Measurements from ENCODE around the gene ATG12.
A peak's percentile ranks its signal among the peaks of the same experiment; 100 is the strongest.

Gene ATG12

DNA sequence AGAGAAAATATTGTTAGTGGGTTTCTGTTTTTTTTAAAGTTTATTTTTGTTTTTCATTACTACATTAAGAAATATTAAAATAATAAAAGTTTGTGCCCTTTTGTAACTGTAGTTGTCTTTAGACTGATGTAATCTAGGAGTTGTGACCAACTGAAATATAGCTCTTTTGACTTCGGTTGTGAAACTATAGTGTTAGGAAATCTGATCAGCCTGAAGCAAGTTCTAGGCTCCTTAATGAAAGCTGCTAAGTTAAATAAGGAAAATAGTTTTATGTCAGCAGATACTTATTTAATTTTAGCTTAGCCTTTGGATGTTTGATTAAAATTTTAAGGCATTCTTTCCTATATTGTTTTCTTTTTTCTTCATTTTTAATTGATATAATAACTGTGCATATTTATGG is 14.6 kb upstream of the ATG12 start:
- Mint-ChIP-seq H3K36me3 (peaks cover 11 to 13% of the 10 kb centered on the region in 2 donors), H3K27me3 (no peaks in the 10 kb centered on the region), H3K9me3 (peaks cover 9 to 10% of the 10 kb centered on the region in 2 donors), H3K27ac (no peak overlapping the region), H3K4me1 (peaks cover 14 to 37% of the 10 kb centered on the region in 2 donors), H3K4me3 (no peak overlapping the region)
- no peak for DNase-seq
- no peak for ATAC-seq (replicated peaks)

DNA sequence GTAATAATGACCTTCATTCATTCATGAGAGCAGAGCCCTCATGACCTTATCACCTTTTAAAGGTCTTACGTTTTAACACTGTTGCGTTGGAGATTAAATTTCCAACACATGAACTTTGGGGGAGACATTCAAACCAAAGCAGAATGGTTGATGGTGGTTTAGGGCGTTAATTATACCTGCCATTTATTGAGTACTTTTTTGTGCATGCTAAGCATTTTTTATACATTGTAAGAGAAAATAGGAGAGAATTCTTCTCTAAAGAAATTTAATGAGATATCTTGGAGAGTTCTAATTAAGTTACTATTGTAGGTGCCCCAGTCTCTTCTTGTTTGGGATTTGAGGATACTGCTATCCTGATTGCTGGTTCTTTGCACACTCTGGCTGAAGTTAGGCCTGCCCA is 12.8 kb upstream of the ATG12 start:
- ATAC-seq (replicated peaks) (no peak), DNase-seq (no peak)
- peaks cover 9 to 10% of the 10 kb centered on the region in 2 donors for H3K9me3 Mint-ChIP-seq
- H3K27me3 Mint-ChIP-seq, result no peaks in the 10 kb centered on the region
- H3K36me3 Mint-ChIP-seq, result peaks cover 9 to 12% of the 10 kb centered on the region in 2 donors
- H3K4me1 Mint-ChIP-seq, result peaks cover 13 to 42% of the 10 kb centered on the region in 2 donors
- no peak overlapping the region for H3K4me3 Mint-ChIP-seq
- no peak overlapping the region for H3K27ac Mint-ChIP-seq

DNA sequence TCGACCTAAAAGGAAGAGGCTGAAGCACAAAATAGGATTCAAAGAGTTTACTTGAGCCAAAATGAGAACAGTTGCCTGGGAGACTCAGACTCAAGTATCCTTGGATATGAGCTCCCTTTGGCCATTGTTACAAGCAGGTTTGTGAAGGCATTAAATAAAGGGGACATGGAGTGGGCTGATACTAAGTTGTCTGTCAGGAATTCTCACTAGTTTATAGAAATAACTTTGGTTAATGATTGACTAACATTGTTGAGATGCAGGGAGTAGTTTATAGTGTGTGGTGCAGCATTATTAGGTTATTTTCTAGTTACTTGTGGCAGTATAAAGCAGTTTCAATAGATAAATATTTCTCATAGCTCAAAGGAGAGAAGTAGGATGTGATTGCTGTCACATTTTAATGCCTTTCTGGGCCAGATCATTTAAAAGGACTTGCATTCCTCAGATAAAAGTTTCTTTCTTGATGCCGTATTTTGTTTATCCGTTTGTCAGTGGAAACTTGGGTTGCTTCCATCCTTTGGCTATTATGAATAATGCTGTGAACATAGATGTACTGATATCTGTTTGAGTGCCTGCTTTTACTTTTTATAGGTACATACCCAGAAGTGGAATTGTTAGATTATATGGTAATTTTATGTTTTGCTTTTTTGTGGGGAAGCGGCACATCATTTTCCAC is 9.5 kb upstream of the ATG12 start:
- no peak overlapping the region for H3K4me3 Mint-ChIP-seq

DNA sequence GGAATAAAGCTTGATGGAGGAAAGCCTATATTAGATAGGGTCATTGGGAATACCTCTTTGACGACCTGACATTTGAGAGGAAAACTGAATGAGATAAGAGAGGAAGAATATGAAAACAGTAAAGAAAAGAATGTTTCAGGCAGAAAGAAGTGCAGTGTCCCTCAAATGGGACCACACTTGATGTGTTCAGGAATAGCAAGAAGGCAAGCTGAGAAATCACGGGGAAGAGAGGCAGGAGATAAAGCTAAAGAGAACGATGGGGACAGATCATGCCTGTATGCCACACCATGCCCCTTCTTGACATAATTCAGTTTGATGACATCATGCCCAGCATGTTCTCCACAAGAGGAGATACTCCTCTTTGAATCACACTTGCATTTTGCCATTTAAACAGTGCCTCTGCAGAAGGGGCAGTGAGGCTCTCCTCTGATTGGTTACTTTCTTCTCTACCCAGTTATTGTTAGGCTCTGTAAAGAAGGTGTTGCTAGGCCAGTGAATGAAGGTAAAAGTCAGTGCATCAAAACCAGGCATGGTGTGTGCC is 8.0 kb upstream of the ATG12 start:
- ATAC-seq (replicated peaks), result no peak
- H3K27ac Mint-ChIP-seq, result no peak overlapping the region
- H3K36me3 Mint-ChIP-seq, result peaks cover 9 to 11% of the 10 kb centered on the region in 2 donors
- no peaks in the 10 kb centered on the region for H3K27me3 Mint-ChIP-seq
- DNase-seq, result no peak
- H3K9me3 Mint-ChIP-seq, result peaks cover 9 to 10% of the 10 kb centered on the region in 2 donors
- peaks cover 10 to 29% of the 10 kb centered on the region in 2 donors for H3K4me1 Mint-ChIP-seq
- H3K4me3 Mint-ChIP-seq, result no peak overlapping the region

More for the DNA sequence above, 9.5 kb upstream of the ATG12 start:
- peaks cover 9 to 12% of the 10 kb centered on the region in 2 donors for H3K36me3 Mint-ChIP-seq
- DNase-seq (no peak), ATAC-seq (replicated peaks) (no peak)
- H3K27ac Mint-ChIP-seq, result no peak overlapping the region
- no peaks in the 10 kb centered on the region for H3K27me3 Mint-ChIP-seq
- peaks cover 3 to 22% of the 10 kb centered on the region in 2 donors for H3K4me1 Mint-ChIP-seq
- peaks cover 9 to 10% of the 10 kb centered on the region in 2 donors for H3K9me3 Mint-ChIP-seq

DNA sequence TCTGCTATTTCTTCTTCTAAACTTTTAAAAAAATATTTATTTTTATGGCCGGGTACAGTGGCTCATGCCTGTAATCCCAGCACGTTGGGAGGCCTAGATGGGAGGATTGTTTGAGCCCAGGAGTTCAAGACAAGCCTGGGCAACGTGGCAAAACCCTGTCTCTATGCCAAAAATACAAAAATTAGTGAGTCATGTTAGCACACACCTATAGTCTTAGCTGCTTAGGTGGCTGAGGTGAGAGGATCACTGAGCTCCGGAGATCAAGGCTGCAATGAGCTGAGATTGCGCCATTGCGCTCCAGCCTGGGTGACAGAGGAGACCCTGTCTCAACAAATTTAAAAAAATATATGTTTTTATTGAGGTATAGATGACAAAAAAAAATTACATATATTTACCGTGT is 5.9 kb upstream of the ATG12 start:
- peaks cover 18 to 36% of the 10 kb centered on the region in 2 donors for H3K4me1 Mint-ChIP-seq
- ATAC-seq (replicated peaks) (no peak), DNase-seq (no peak)
- H3K4me3 Mint-ChIP-seq, result no peak overlapping the region
- no peaks in the 10 kb centered on the region for H3K36me3 Mint-ChIP-seq
- H3K9me3 Mint-ChIP-seq, result no peaks in the 10 kb centered on the region
- no peak overlapping the region for H3K27ac Mint-ChIP-seq
- no peaks in the 10 kb centered on the region for H3K27me3 Mint-ChIP-seq

DNA sequence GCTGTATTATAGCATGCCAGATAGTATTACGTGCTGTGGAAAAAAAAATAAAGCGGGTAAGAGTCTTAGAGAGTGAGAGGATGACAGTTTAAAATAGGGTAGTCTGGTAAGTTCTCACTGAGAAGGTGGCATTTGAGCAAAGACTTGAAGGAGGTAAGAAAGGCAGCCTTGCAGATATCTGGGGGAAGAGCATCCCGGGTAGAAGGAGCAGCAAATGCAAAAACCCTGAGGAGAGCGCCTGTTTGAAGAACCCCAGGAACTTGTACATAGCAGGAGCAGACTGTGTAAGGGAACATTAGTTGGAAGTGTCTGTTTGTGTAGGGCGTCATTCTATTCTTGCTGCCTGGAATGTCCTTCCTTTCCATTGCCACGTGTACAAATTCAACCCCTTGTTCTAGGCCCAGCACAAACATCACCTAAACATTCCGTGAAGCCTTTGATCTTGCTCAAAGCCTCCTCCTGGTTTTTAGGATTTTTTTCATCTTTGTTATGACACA is 3.0 kb upstream of the ATG12 start:
- ATAC-seq (replicated peaks) (no peak), DNase-seq (no peak)
- Mint-ChIP-seq H3K27me3 (no peaks in the 10 kb centered on the region), H3K9me3 (no peaks in the 10 kb centered on the region), H3K4me3 (no peak overlapping the region), H3K4me1 (peaks cover 21 to 42% of the 10 kb centered on the region in 2 donors), H3K27ac (no peak overlapping the region), H3K36me3 (peaks cover 3 to 4% of the 10 kb centered on the region in 2 donors)

- peaks cover 4 to 5% of the 10 kb centered on the region in 2 donors for H3K36me3 Mint-ChIP-seq
- H3K9me3 Mint-ChIP-seq, result no peaks in the 10 kb centered on the region
These were observed 2.2 kb upstream of the ATG12 start for GRCh38 chr5:115843444-115844130.

DNA sequence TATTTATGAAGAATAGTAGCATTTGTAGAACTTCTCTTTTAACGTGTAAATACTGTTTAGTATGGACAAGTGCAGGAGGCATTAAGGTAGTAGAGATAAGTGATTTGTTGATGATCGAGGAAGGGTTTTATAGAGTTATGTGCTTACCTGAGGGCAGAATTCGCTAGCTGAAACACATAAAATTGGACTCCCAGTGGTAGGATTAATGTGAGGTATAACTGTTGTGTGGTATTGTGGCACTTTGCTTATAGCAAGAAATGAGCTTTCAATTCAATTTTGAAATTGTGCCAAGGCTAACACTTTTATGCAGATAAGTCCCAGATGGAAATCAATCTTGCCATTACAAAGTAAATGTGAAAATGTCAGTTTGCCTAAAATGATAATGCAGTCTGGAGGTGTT is 1.6 kb upstream of the ATG12 start:
- H3K36me3 Mint-ChIP-seq, result peaks cover 4 to 5% of the 10 kb centered on the region in 2 donors
- H3K27ac Mint-ChIP-seq, result no peak overlapping the region
- H3K27me3 Mint-ChIP-seq, result no peaks in the 10 kb centered on the region
- ATAC-seq (replicated peaks), result no peak
- peaks cover 21 to 50% of the 10 kb centered on the region in 2 donors for H3K4me1 Mint-ChIP-seq
- H3K9me3 Mint-ChIP-seq, result no peaks in the 10 kb centered on the region
- peak overlapping the region; percentile 94 to 98 for H3K4me3 Mint-ChIP-seq
- no peak for DNase-seq

More at GRCh38 chr5:115843444-115844130, 2.2 kb upstream of the ATG12 start:
- Mint-ChIP-seq H3K27ac (no peak overlapping the region), H3K4me3 (no peak overlapping the region), H3K27me3 (no peaks in the 10 kb centered on the region), H3K4me1 (peaks cover 21 to 49% of the 10 kb centered on the region in 2 donors)
- no peak for ATAC-seq (replicated peaks)
- DNase-seq, result no peak

- Mint-ChIP-seq H3K36me3 (peaks cover 4 to 5% of the 10 kb centered on the region in 2 donors), H3K27ac (peak overlapping the region; percentile 95)
- no peak for DNase-seq
These were observed 947 bp upstream of the ATG12 start for GRCh38 chr5:115842089-115842935.

DNA sequence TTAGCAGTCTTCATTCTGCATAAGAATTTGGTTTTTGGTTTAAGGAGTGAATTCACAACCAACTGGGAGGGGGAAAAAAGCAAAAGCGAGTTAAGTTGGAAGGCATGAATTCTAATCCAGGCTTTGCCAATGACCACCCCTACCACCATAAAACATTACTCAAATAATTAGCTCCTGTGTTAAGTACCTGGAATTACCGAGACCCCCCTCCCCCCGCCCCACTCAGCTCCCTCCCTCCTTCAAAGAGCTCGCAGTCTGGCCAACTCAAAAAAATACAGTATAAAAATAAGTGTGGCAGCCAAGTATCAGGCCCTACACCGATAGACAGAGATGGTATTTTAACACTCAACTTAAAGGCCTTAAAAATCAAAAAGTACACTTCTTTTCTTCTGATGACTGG is 492 bp downstream of the ATG12 start:
- ATAC-seq (replicated peaks) (no peak), DNase-seq (no peak)
- peak overlapping the region; percentile 94 to 98 for H3K4me3 Mint-ChIP-seq
- no peaks in the 10 kb centered on the region for H3K27me3 Mint-ChIP-seq
- H3K4me1 Mint-ChIP-seq, result peaks cover 21 to 50% of the 10 kb centered on the region in 2 donors
- peak overlapping the region; percentile 98 for H3K27ac Mint-ChIP-seq
- H3K9me3 Mint-ChIP-seq, result no peaks in the 10 kb centered on the region
- peaks cover 9 to 13% of the 10 kb centered on the region in 2 donors for H3K36me3 Mint-ChIP-seq

More at GRCh38 chr5:115842089-115842935, 947 bp upstream of the ATG12 start:
- peak; percentile 43 to 44 for ATAC-seq (replicated peaks)
- H3K27me3 Mint-ChIP-seq, result no peaks in the 10 kb centered on the region
- H3K9me3 Mint-ChIP-seq, result no peaks in the 10 kb centered on the region
- peak overlapping the region; percentile 94 to 98 for H3K4me3 Mint-ChIP-seq
- peaks cover 21 to 50% of the 10 kb centered on the region in 2 donors for H3K4me1 Mint-ChIP-seq

DNA sequence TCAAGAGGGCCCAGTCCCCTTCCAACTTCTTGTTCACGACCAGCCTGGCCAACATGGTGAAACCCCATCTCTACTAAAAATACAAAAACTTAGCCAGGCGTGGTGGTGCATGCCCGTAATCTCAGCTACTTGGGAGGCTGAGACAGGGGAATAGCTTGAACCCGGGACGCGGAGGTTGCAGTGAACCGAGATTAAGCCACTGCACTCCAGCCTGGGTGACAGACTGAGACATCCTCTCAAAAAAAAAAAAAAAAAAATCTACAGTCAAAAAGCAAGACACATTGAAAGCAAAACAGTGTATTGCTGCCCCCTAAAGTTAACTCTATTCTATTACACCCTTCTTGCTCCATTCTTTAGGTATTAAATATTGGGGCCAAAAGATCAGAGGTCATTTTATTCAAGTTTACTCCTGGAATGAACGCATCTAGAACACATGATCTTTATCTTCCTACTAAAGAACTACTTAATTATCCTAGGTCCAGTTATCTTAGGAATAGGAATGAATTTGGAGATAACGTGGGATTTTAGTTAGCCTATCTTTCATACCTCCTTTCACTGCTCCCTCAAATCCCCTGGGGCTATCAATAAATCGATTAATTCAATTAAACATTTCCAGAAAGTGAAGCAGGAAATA is 2.4 kb downstream of the ATG12 start:
- Mint-ChIP-seq H3K4me1 (peaks cover 11 to 34% of the 10 kb centered on the region in 2 donors), H3K27ac (no peak overlapping the region)

DNA sequence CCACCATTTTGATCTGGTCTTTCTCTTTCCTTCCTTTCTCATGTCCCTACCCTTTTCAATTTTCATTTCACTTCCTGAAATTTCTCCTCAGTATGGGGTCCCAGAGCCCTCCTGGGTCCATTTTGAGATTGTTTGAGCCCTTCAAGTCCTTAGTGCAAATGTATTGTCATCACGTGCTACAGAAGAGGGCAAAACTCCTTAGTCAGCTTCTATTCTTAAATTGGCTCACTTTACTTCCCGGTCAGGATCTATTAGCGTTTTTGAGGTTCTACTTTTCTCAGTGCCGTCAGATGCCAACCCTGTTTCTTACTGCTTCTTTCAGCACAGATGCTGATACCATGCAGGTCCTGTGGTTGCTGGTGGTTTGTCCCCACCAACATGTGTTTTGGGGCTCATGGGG is 5.9 kb downstream of the ATG12 start:
- Mint-ChIP-seq H3K4me3 (no peak overlapping the region), H3K36me3 (peaks cover 24 to 38% of the 10 kb centered on the region in 2 donors), H3K27ac (no peak overlapping the region), H3K4me1 (peaks cover 10 to 27% of the 10 kb centered on the region in 2 donors), H3K27me3 (no peaks in the 10 kb centered on the region), H3K9me3 (no peaks in the 10 kb centered on the region)
- DNase-seq (no peak), ATAC-seq (replicated peaks) (no peak)

More for the DNA sequence above, 2.4 kb downstream of the ATG12 start:
- Mint-ChIP-seq H3K9me3 (no peaks in the 10 kb centered on the region), H3K4me3 (peak overlapping the region; percentile 46 to 77), H3K36me3 (peaks cover 13 to 27% of the 10 kb centered on the region in 2 donors), H3K27me3 (no peaks in the 10 kb centered on the region)
- DNase-seq, result no peak
- no peak for ATAC-seq (replicated peaks)

DNA sequence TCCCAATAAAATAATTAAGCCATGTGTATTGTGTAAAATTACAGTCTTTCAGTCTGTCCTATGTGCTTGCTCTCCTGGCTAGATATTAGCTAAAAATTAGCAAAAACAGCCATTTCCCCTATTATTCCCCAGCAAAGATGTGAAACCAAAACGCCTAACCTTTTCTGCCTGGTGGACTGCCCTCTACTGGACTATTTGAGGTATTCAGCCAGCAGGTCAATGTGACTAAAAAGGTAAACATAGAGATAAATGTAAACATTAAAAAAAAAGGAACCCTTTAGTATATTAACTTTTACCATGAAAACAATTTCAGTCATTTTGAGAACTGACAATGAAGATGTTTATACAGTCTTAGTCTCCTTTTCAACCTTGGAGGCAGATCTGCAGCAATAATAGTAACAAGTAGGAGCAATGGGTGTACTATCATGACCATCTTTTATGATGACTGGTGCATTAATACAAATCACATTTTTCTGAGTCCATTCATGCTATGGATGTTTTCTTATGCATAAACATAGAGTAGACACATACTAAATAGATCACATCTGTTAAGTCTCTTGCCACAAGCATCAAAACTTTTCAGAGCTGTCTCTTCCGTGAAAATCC is 10.1 kb downstream of the ATG12 start:
- Mint-ChIP-seq H3K4me1 (peaks cover 4 to 8% of the 10 kb centered on the region in 2 donors), H3K27ac (no peak overlapping the region), H3K9me3 (peaks cover 3 to 8% of the 10 kb centered on the region in 2 donors), H3K4me3 (no peak overlapping the region), H3K36me3 (peaks cover 32 to 46% of the 10 kb centered on the region in 2 donors), H3K27me3 (no peaks in the 10 kb centered on the region)
- DNase-seq (no peak), ATAC-seq (replicated peaks) (peak; percentile 50 to 59)
